Inflammatory macrophage treated with lipopolysaccharide for 1 hour (primary cell): ENCODE results near the gene SUV39H2.
"Not testable (repeated sequence)": the region's sequence is repeated elsewhere in the genome, so short reads cannot be mapped to it uniquely, and the experiment has no call there.

Experiments
- DNase-seq, 2 donors: peaks; one replicate each; pipeline ENCODE4 v3.0.0-alpha.2; 2020 to 2022

The SUV39H2 gene

DNA sequence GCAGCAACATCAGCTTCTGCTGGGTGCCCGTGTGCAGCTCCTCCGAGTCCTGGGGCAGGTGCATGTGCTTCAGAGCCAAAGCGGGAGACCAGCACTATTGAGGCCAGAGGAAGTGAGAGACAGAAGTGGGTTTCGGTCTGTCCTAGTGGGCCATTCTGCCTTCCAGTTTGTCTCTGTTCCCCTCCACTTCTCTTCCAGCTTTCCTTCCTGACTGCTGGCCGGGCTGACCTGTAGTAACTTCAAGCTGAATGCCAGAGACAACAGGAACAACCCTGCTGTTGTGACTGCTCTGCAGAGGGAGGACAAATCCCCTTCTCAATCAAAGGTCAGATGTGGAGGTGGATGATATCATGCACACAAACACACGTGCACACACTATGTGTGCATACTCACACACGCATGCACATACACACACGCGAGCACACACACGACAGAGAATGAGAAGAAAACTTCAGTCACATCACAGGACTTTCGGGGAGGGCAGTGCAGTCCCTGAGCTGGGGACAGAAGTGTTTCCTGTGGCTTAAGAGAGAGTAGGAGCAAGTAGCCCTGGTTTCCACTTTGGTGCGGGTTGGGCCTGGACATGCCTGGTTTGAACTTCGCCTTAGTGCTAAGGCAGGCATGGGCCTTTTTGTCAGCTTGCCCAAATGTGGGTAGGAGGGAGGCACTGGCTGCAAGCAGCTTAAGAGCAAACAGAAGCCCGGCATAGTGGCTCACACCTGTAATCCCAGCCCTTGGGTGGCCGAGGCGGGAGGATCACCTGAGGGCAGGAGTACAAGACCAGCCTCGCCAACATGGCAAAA lies 63.7 kb downstream of the SUV39H2 start:
- DNase-seq = not testable (repeated sequence)

DNA sequence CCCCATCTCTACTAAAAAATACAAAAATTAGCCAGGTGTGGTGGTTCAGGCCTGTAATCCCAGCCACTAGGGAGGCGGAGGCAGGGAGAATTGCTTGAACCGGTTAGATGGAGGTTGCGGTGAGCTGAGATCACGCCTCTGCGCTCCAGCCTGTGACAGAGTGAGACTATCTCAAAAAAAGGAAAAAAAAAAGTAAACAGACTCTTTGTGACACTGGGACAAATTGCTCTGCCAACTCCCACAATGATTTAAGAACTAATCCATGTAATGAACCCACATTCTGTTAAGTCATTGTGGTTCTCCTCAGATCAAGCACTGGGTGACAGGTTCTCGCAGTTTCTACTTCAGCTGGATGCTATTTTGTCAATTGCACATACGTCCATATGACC lies 64.3 kb downstream of the SUV39H2 start:
- not testable (repeated sequence) for DNase-seq

GRCh38 chr10:14945108-14945507 lies 66.4 kb downstream of the SUV39H2 start:
- DNase-seq = peak; percentile 47 to 55

GRCh38 chr10:14947268-14947667 lies 68.6 kb downstream of the SUV39H2 start:
- DNase-seq = no peak

DNA sequence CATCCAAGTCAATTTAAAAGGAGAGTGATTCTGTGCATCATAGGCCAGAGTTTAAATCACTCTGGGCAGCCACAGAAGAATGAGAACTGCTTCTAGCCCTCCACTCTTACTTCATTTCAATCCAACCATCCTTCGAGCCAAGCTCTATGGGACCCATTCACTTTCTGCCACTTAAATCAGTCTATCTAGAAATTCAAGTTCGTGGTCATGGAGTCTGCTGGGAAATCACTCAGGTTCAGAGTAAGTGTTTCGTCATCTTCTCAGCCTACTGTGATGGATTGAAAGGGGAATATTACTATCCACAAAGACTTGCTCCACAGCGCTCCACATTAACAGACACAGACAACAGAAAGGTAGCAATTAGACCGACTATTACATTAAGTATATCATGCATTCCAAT lies 70.6 kb downstream of the SUV39H2 start:
- DNase-seq = no peak

- no peak for DNase-seq
These were observed 74.3 kb downstream of the SUV39H2 start for GRCh38 chr10:14952851-14953423.

DNA sequence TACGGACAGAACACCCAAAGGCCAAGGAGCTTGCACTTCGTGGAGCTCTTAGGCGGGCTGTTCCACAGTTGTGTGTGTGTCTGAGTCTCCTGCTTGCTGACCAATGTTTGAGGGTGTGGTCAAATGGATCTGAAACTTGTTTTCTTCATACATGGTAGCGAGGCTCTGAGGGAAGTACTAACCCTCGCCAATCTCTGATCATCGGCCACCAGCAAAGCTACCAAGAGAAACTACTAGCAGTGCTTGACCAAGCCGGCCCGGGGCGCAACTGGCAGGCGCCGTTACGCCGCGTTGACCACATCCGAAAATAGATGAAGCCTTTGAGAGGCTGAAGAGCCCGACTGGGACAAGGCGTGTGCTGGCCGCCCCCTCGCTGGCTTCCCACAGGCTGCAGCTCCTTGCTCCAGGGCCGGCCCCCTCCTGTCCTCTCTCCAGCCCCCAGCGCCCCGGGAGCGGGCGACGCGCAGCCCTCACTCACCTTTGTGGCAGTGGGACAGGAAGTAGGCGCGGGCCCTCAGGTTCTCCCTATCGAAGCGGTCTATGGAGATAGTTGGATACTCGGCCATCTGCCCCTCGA lies 74.8 kb downstream of the SUV39H2 start:
- peak; percentile 51 to 56 for DNase-seq
